Transverse colon (tissue), 4 donors: ENCODE data around the gene ZNF362. TPM values are rescaled to one million over a fixed set of nuclear protein-coding genes. Genes with fewer than 3 reads are reported as not detected.

Experiments
- DNase-seq: peaks from one replicate; pipeline ENCODE4 v3.0.0-alpha.2; 2019
- H3K27ac ChIP-seq, 4 donors: fragments of 200-600 bp; sonication (generic); 2 replicates each; pipeline ENCODE4 v1.5.1; 2016 to 2018; ENCODE audit warnings: inconsistent platforms in 4 of 4
- H3K27me3 ChIP-seq: fragments of 200-600 bp; sonication (generic); 2 replicates; pipeline ENCODE4 v1.5.1; 2017; ENCODE audit warnings: inconsistent platforms
- H3K36me3 ChIP-seq, 4 donors: fragments of 200-600 bp; sonication (generic); 2 replicates each; pipeline ENCODE4 v1.5.1; 2017 to 2019; ENCODE audit warnings: inconsistent platforms in 4 of 4
- H3K4me1 ChIP-seq, 4 donors: fragments of 200-600 bp; sonication (generic); 2 replicates each; pipeline ENCODE4 v1.5.1; 2017 to 2020; ENCODE audit warnings: inconsistent platforms in 4 of 4
- H3K4me3 ChIP-seq, 4 donors: fragments of 200-600 bp; sonication (generic); 1 replicate in 1 of 4; 2 replicates in 3 of 4; pipeline versions ENCODE4 v1.5.1 to v1.6.1; 2017 to 2019; ENCODE audit warnings: inconsistent platforms in 4 of 4
- H3K9me3 ChIP-seq, 2 donors: fragments of 200-600 bp; sonication (generic); 2 replicates each; pipeline ENCODE4 v1.5.1; 2017 to 2019; ENCODE audit warnings: inconsistent platforms in 2 of 2
- EP300 ChIP-seq: sonication (generic); formaldehyde crosslinking; IDR thresholded peaks from one replicate; pipeline ENCODE4 v1.6.1; 2017; ENCODE audit warnings: antibody characterized with exemption, low read depth
- POLR2A ChIP-seq: fragments of 450-650 bp; IDR thresholded peaks from one replicate; pipeline ENCODE4 v1.6.1; 2016; ENCODE audit warnings: antibody characterized with exemption, mild to moderate bottlenecking, moderate library complexity
- POLR2AphosphoS5 ChIP-seq, 3 donors: sonication (generic); formaldehyde crosslinking; IDR thresholded peaks; one replicate each; pipeline ENCODE4 v1.6.1; 2016; ENCODE audit warnings: antibody characterized with exemption in 3 of 3
- WGBS, 2 donors: methylation state at CpG; one replicate each; pipeline ENCODE4 v1.1.5; 2018; ENCODE audit warnings: low coverage in 1 of 2; 5-methylcytosine and 5-hydroxymethylcytosine counted together
- in situ Hi-C, 4 donors: fragments of 200-750 bp; cut with MboI; loops; one replicate each; pipeline versions ENCODE4 v1.15.0 to v1.15.1; 2017; ENCODE audit warnings: low sequenced_read_pairs in 3 of 4, low pct_ligation_motif_present in 1 of 4, low pct_unique_long_range_greater_than_20kb in 1 of 4
- intact Hi-C: fragments of 100-400 bp; cut with DNase I; formaldehyde crosslinking; loops from one replicate; pipeline ENCODE4 v1.15.1; 2023; ENCODE audit warnings: low total_unique reads
- total RNA-seq, 4 donors: library from RNA; depleted of rRNA; stranded (reverse); fragments of >200 nt; gene quantifications; one replicate each; pipeline ENCODE4 v1.1.0, GENCODE V29; 2016
- TF ChIP-seq, protein P1 (sequence below), 5 experiments: fragments of 200-600 bp in 3 of 5; fragments of 450-650 bp in 2 of 5; sonication (generic) in 3 of 5; IDR thresholded peaks; 1 replicate in 2 of 5; 2 replicates in 3 of 5; pipeline ENCODE4 v1.5.1; 2016 to 2017; ENCODE audit warnings: antibody characterized with exemption in 5 of 5, inconsistent platforms in 3 of 5, mild to moderate bottlenecking in 2 of 5, moderate library complexity in 1 of 5

Gene ZNF362
- total RNA-seq, 4 donors from 2014 or later, result 7.9 to 121 (median 12.1) TPM

DNA sequence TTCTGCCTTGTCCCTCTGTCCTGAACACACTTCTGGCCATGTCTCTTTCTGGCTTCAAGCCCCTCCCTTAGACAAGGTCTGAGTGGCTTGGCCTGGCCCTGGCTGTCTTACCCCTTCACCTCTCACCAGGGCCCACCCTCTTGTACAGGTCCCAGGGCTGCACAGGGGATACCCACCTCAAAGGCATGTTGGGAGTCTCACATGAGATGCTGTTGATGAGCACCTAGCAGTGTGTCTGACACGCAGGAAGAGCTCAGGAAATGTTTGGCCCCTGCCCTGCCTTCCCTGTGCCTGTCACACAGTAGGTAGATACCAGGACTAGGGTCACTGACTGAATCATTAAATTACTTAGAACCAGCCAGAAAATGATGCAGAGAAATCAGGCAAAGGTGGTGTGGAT is 16.6 kb downstream of the ZNF362 start:
- in situ Hi-C loops, result no loop called here
- no peaks in the 10 kb centered on the region for H3K9me3 ChIP-seq
- intact Hi-C loops, result no loop called here
- no peak overlapping the region for H3K27ac ChIP-seq
- WGBS, 2 donors, result 60% methylated on average over 1 of the region's 1 CpG; no CpG with 5 or more reads in 1 of the 2 donors
- H3K36me3 ChIP-seq, result peaks cover 0 to 7% (median 0%) of the 10 kb centered on the region in 4 donors
- no peak for DNase-seq
- TF ChIP-seq POLR2AphosphoS5 (IDR thresholded peaks at IDR 0.05), result no peak
- TF ChIP-seq POLR2A, result no peak
- TF ChIP-seq, protein P1, sequence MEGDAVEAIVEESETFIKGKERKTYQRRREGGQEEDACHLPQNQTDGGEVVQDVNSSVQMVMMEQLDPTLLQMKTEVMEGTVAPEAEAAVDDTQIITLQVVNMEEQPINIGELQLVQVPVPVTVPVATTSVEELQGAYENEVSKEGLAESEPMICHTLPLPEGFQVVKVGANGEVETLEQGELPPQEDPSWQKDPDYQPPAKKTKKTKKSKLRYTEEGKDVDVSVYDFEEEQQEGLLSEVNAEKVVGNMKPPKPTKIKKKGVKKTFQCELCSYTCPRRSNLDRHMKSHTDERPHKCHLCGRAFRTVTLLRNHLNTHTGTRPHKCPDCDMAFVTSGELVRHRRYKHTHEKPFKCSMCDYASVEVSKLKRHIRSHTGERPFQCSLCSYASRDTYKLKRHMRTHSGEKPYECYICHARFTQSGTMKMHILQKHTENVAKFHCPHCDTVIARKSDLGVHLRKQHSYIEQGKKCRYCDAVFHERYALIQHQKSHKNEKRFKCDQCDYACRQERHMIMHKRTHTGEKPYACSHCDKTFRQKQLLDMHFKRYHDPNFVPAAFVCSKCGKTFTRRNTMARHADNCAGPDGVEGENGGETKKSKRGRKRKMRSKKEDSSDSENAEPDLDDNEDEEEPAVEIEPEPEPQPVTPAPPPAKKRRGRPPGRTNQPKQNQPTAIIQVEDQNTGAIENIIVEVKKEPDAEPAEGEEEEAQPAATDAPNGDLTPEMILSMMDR (IDR thresholded peaks at IDR 0.05), result no peak
- H3K4me3 ChIP-seq, result no peak overlapping the region
- peaks cover 0 to 5% (median 0%) of the 10 kb centered on the region in 4 donors for H3K4me1 ChIP-seq
- no peaks in the 10 kb centered on the region for H3K27me3 ChIP-seq

DNA sequence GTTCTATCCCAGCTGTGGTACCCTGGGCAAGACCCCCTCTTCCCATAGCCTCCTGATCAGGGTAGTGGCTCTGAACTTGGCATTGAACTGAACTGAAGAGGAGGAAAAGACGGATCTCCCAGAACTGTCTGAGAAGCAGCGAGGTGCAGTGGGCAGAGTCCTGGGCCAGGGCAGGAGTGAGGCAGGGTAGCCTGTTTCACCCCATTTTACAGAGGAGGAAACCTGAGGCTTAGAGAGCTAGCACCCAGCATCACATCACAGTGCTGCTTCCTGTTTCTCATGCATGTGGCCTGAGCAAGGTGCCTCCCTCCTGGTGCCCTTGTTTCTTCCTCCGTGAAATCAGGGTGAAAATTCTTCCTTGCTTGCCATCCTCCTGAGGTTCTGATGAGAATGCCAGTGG is 17.1 kb downstream of the ZNF362 start:
- intact Hi-C loops, result no loop called here
- peaks cover 0 to 7% (median 0%) of the 10 kb centered on the region in 4 donors for H3K36me3 ChIP-seq
- in situ Hi-C loops, result no loop called here

DNA sequence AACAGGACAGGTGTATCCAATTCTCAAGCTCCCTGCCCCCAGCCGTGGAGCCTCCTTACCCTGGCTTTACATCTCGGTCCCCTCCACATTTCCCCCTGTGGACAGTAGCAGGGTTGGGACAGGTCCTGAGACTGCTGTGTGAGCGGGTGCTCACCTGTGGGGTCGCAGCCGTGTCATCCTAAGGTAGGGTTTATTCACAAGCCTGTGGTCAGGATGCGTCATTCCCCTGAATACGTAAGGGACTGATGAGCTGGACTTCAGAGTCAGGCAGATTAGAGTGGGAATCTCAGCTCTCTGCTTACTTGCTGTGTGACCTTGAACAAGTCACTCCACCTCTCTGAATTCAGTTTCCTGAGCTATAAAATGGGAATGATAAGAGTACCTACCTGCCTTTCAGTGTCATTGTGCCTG is 17.7 kb downstream of the ZNF362 start:
- intact Hi-C loops (no loop called here), in situ Hi-C loops (no loop called here)
- WGBS, 2 donors, result 79 to 100% methylated on average over 2 to 7 of the region's 7 CpGs
- Histone ChIP-seq H3K4me3 (no peak overlapping the region), H3K4me1 (peaks cover 0 to 5% (median 0%) of the 10 kb centered on the region in 4 donors), H3K27me3 (no peaks in the 10 kb centered on the region), H3K9me3 (no peaks in the 10 kb centered on the region), H3K36me3 (peaks cover 0 to 7% (median 0%) of the 10 kb centered on the region in 4 donors), H3K27ac (no peak overlapping the region)
- DNase-seq, result no peak
- no peak for TF ChIP-seq EP300
- no peak for TF ChIP-seq POLR2A
- TF ChIP-seq POLR2AphosphoS5 (IDR thresholded peaks at IDR 0.05), result no peak
- TF ChIP-seq, protein P1 (IDR thresholded peaks at IDR 0.05), result no peak

More for the DNA sequence above, 17.1 kb downstream of the ZNF362 start:
- H3K4me3 ChIP-seq, result no peak overlapping the region
- peaks cover 0 to 5% (median 0%) of the 10 kb centered on the region in 4 donors for H3K4me1 ChIP-seq
- H3K9me3 ChIP-seq, result no peaks in the 10 kb centered on the region
- no peak for DNase-seq
- no peak overlapping the region for H3K27ac ChIP-seq
- no peaks in the 10 kb centered on the region for H3K27me3 ChIP-seq
- 88% methylated on average over 3 of the region's 3 CpGs; no CpG with 5 or more reads in 1 of the 2 donors for WGBS, 2 donors
- TF ChIP-seq, protein P1 (IDR thresholded peaks at IDR 0.05), result no peak
- TF ChIP-seq POLR2AphosphoS5 (IDR thresholded peaks at IDR 0.05), result no peak
- TF ChIP-seq POLR2A, result no peak
- no peak for TF ChIP-seq EP300

DNA sequence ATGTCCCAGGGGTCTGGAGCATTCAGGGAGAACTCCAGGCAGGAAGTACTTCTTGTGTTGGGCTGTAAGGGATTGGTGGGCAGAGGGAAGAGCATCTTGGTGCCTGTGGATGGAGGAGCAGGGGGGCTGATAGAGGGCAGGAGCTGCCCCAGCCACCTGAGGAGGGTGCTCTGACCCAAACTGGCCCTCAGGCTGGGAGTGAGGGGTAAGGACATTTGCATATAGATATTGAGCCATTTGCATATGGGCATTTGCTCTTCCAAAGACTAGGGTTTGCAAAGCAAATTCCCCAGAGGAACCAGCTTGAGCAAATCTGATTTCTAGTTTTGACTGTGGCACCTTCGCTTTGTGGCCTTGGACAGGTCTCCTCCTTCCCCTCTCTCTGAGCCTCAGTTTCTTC is 18.2 kb downstream of the ZNF362 start:
- Histone ChIP-seq H3K4me3 (no peak overlapping the region), H3K27ac (no peak overlapping the region), H3K4me1 (peaks cover 0 to under 1% (median 0%) of the 10 kb centered on the region in 4 donors), H3K36me3 (peaks cover 0 to 7% (median 0%) of the 10 kb centered on the region in 4 donors), H3K9me3 (no peaks in the 10 kb centered on the region), H3K27me3 (no peaks in the 10 kb centered on the region)
- in situ Hi-C loops, result no loop called here
- intact Hi-C loops, result no loop called here
- DNase-seq, result no peak
- no peak for TF ChIP-seq EP300
- TF ChIP-seq POLR2A, result no peak
- no peak for TF ChIP-seq POLR2AphosphoS5 (IDR thresholded peaks at IDR 0.05)
- TF ChIP-seq, protein P1 (IDR thresholded peaks at IDR 0.05), result no peak
- 73 to 83% methylated on average over 1 of the region's 1 CpG for WGBS, 2 donors
